Uterus (tissue), 2 donors: ENCODE data around the gene COL5A2.

ENCODE experiments used
- POLR2A ChIP-seq, 2 donors: fragments of 450-650 bp; IDR thresholded peaks; one replicate each; pipeline ENCODE4 v1.6.1; 2016; ENCODE audit warnings: antibody characterized with exemption in 2 of 2, mild to moderate bottlenecking in 1 of 2, moderate library complexity in 1 of 2
- TF ChIP-seq, protein P1 (sequence below), 4 experiments: fragments of 200-600 bp in 2 of 4; fragments of 450-650 bp in 2 of 4; sonication (generic) in 2 of 4; IDR thresholded peaks; one replicate each; pipeline ENCODE4 v1.5.1; 2016 to 2019; ENCODE audit warnings: antibody characterized with exemption in 4 of 4, mild to moderate bottlenecking in 2 of 4, moderate library complexity in 1 of 4

- TF ChIP-seq, protein P1, sequence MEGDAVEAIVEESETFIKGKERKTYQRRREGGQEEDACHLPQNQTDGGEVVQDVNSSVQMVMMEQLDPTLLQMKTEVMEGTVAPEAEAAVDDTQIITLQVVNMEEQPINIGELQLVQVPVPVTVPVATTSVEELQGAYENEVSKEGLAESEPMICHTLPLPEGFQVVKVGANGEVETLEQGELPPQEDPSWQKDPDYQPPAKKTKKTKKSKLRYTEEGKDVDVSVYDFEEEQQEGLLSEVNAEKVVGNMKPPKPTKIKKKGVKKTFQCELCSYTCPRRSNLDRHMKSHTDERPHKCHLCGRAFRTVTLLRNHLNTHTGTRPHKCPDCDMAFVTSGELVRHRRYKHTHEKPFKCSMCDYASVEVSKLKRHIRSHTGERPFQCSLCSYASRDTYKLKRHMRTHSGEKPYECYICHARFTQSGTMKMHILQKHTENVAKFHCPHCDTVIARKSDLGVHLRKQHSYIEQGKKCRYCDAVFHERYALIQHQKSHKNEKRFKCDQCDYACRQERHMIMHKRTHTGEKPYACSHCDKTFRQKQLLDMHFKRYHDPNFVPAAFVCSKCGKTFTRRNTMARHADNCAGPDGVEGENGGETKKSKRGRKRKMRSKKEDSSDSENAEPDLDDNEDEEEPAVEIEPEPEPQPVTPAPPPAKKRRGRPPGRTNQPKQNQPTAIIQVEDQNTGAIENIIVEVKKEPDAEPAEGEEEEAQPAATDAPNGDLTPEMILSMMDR (IDR thresholded peaks at IDR 0.05), result no peak
- no peak for TF ChIP-seq POLR2A (IDR thresholded peaks at IDR 0.05)
Observed at GRCh38 chr2:189074506-189074905, 105.1 kb downstream of the COL5A2 start.
